ENCODE measurements around the gene LGR6.

LGR6 gene

DNA sequence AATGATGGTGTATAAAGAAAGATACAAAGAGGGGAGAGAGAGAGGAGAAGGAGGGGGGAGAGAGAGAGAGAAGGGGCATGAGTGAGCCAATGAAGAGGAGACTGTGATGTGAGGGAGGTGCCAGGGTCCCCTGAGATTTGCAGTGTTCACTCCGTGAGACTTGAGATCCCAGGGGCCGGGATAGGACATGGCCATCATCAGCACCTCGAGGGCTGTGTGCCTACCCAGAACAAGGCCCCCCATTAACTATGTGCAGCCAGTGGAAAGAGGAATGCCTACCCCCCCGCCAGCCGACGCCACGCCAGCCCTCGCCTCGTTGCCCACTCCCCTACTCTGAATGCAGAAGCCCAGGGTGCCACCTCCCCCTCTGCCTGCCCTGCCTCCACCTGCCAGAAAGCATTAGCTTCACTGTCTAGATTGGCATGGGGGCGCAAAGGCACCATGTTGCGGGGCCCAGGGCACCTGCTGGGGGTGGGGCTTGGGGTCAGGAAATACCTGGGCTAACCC is 14.8 kb downstream of the LGR6 start:
- TF ChIP-seq EZH2phosphoT487 (IDR thresholded peaks at IDR 0.05; ENCODE audit: low read depth) (no peak), CTCF (IDR thresholded peaks at IDR 0.05; ENCODE audit: low read depth, low read length) (no peak)
- H3K9me3 ChIP-seq (ENCODE audit: insufficient read depth, low read length), result no peaks in the 10 kb centered on the region
- H3K27me3 ChIP-seq (ENCODE audit: low read depth, low read length), result peaks cover 20% of the 10 kb centered on the region
- no peak overlapping the region for H2AFZ ChIP-seq (ENCODE audit: low read depth, low read length)
- H3K4me3 ChIP-seq (ENCODE audit: low read length), result no peak overlapping the region
- H3K36me3 ChIP-seq (replicated peaks; ENCODE audit: low read depth, low read length), result no peaks in the 10 kb centered on the region
- no peak overlapping the region for H3K9ac ChIP-seq (ENCODE audit: low read length)
- no peaks in the 10 kb centered on the region for H3K79me2 ChIP-seq (ENCODE audit: low read length)
- H3K4me2 ChIP-seq (ENCODE audit: low read length), result no peak overlapping the region
- H4K20me1 ChIP-seq (ENCODE audit: insufficient read depth, low read length), result no peaks in the 10 kb centered on the region
- peaks cover 10% of the 10 kb centered on the region for H3K4me1 ChIP-seq (ENCODE audit: low read length)
- H3K27ac ChIP-seq (ENCODE audit: low read length), result no peak overlapping the region

GRCh38 chr1:202210385-202210784 is 16.8 kb downstream of the LGR6 start:
- Histone ChIP-seq H3K4me3 (ENCODE audit: low read length) (no peak overlapping the region), H3K9me3 (ENCODE audit: insufficient read depth, low read length) (no peaks in the 10 kb centered on the region), H3K4me2 (ENCODE audit: low read length) (no peak overlapping the region), H2AFZ (ENCODE audit: low read depth, low read length) (no peak overlapping the region), H3K4me1 (ENCODE audit: low read length) (no peaks in the 10 kb centered on the region), H3K36me3 (replicated peaks; ENCODE audit: low read depth, low read length) (no peaks in the 10 kb centered on the region), H4K20me1 (ENCODE audit: insufficient read depth, low read length) (no peaks in the 10 kb centered on the region), H3K79me2 (ENCODE audit: low read length) (no peaks in the 10 kb centered on the region), H3K9ac (ENCODE audit: low read length) (no peak overlapping the region), H3K27me3 (ENCODE audit: low read depth, low read length) (peaks cover 26% of the 10 kb centered on the region), H3K27ac (ENCODE audit: low read length) (no peak overlapping the region)
- TF ChIP-seq CTCF (IDR thresholded peaks at IDR 0.05; ENCODE audit: low read depth, low read length) (no peak), EZH2phosphoT487 (IDR thresholded peaks at IDR 0.05; ENCODE audit: low read depth) (no peak)

DNA sequence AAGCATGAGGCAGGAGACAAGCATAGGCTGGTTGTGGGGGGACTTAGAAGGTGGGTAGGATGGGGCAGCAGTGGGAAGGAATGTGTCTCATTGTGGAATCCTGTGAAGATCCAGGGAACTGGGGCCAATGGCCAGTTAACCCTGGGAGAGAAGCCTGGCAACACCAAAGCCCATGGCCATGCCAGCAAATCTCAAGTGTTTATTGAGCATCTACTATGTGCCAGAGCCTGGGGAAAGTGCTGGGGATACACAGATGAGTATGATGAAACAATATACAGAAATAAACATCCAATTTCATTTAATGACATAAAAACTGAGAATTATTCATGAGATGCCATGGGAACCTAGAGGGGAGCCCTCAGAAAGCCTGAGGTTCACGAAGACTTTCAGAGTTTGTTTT is 17.4 kb downstream of the LGR6 start:
- no peak overlapping the region for H3K9ac ChIP-seq (ENCODE audit: low read length)
- H3K4me2 ChIP-seq (ENCODE audit: low read length), result no peak overlapping the region
- no peak overlapping the region for H2AFZ ChIP-seq (ENCODE audit: low read depth, low read length)
- H3K27me3 ChIP-seq (ENCODE audit: low read depth, low read length), result peaks cover 32% of the 10 kb centered on the region
- H3K79me2 ChIP-seq (ENCODE audit: low read length), result no peaks in the 10 kb centered on the region
- H3K27ac ChIP-seq (ENCODE audit: low read length), result no peak overlapping the region
- no peak for TF ChIP-seq EZH2phosphoT487 (IDR thresholded peaks at IDR 0.05; ENCODE audit: low read depth)
- TF ChIP-seq CTCF (IDR thresholded peaks at IDR 0.05; ENCODE audit: low read depth, low read length), result no peak
- H3K9me3 ChIP-seq (ENCODE audit: insufficient read depth, low read length), result no peaks in the 10 kb centered on the region
- H3K36me3 ChIP-seq (replicated peaks; ENCODE audit: low read depth, low read length), result no peaks in the 10 kb centered on the region
- H3K4me3 ChIP-seq (ENCODE audit: low read length), result no peak overlapping the region
- no peaks in the 10 kb centered on the region for H3K4me1 ChIP-seq (ENCODE audit: low read length)
- no peaks in the 10 kb centered on the region for H4K20me1 ChIP-seq (ENCODE audit: insufficient read depth, low read length)

DNA sequence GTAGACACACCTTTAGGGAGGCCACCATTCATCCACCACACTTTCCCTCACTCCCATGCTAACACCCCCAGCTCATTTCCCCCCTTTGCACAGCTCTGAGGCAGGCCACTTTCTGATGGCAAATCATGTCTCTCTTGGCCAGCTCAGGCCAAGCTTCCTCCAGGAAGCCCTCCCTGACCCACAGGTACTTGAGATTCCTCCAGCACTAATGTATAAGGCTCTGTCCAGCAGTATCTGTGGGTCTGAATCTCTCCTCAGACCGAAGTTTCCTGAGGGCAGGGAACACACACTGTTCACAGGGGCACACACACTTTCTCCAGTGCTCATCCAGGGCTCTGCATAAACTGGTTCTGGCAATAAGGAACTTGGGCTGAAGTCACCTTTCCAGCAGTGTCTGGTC is 19.2 kb downstream of the LGR6 start:
- no peak overlapping the region for H2AFZ ChIP-seq (ENCODE audit: low read depth, low read length)
- no peaks in the 10 kb centered on the region for H4K20me1 ChIP-seq (ENCODE audit: insufficient read depth, low read length)
- peaks cover 50% of the 10 kb centered on the region for H3K27me3 ChIP-seq (ENCODE audit: low read depth, low read length)
- no peaks in the 10 kb centered on the region for H3K4me1 ChIP-seq (ENCODE audit: low read length)
- TF ChIP-seq CTCF (IDR thresholded peaks at IDR 0.05; ENCODE audit: low read depth, low read length), result no peak
- no peak for TF ChIP-seq EZH2phosphoT487 (IDR thresholded peaks at IDR 0.05; ENCODE audit: low read depth)
- H3K27ac ChIP-seq (ENCODE audit: low read length), result no peak overlapping the region
- H3K79me2 ChIP-seq (ENCODE audit: low read length), result no peaks in the 10 kb centered on the region
- H3K4me2 ChIP-seq (ENCODE audit: low read length), result no peak overlapping the region
- H3K9me3 ChIP-seq (ENCODE audit: insufficient read depth, low read length), result no peaks in the 10 kb centered on the region
- no peaks in the 10 kb centered on the region for H3K36me3 ChIP-seq (replicated peaks; ENCODE audit: low read depth, low read length)
- no peak overlapping the region for H3K9ac ChIP-seq (ENCODE audit: low read length)
- H3K4me3 ChIP-seq (ENCODE audit: low read length), result no peak overlapping the region
